ENCODE measurements around the gene SNRK. TPM values are rescaled to one million over a fixed set of nuclear protein-coding genes. Genes with fewer than 3 reads are reported as not detected.

SNRK gene
- polyA plus RNA-seq, 1 experiment: 11.4 TPM

- CTCF ChIA-PET: no interaction called here
- H3K27me3 ChIP-seq (ENCODE audit: control insufficient read depth, insufficient read depth, low read length): no peaks in the 10 kb centered on the region
- POLR2A ChIA-PET: no interaction called here
Observed at GRCh38 chr3:43370293-43370980, 84.1 kb downstream of the SNRK start.

GRCh38 chr3:43371494-43371893 is 85.2 kb downstream of the SNRK start:
- H3K4me3 ChIP-seq (ENCODE audit: low read depth, low read length): no peak overlapping the region
- no peaks in the 10 kb centered on the region for H3K27me3 ChIP-seq (ENCODE audit: control insufficient read depth, insufficient read depth, low read length)
- no peak for DNase-seq (ENCODE audit: low read depth, low spot score)
- H3K27ac ChIP-seq (ENCODE audit: low read depth, low read length): no peak overlapping the region
- CTCF ChIA-PET: no interaction called here
- no peak for TF ChIP-seq CTCF (IDR thresholded peaks at IDR 0.05; ENCODE audit: low read depth, low read length)
- POLR2A ChIA-PET: no interaction called here
- H3K9me3 ChIP-seq (ENCODE audit: control insufficient read depth, insufficient read depth, low read length): no peaks in the 10 kb centered on the region

More at GRCh38 chr3:43370293-43370980, 84.1 kb downstream of the SNRK start:
- no peak for DNase-seq (ENCODE audit: low read depth, low spot score)
- no peak for TF ChIP-seq CTCF (IDR thresholded peaks at IDR 0.05; ENCODE audit: low read depth, low read length)
- Histone ChIP-seq H3K4me3 (ENCODE audit: low read depth, low read length) (no peak overlapping the region), H3K27ac (ENCODE audit: low read depth, low read length) (no peak overlapping the region), H3K9me3 (ENCODE audit: control insufficient read depth, insufficient read depth, low read length) (no peaks in the 10 kb centered on the region)

GRCh38 chr3:43372007-43372740 is 85.8 kb downstream of the SNRK start:
- no peak overlapping the region for H3K4me3 ChIP-seq (ENCODE audit: low read depth, low read length)
- H3K27ac ChIP-seq (ENCODE audit: low read depth, low read length): no peak overlapping the region
- ChIA-PET POLR2A (no interaction called here), CTCF (no interaction called here)
- H3K9me3 ChIP-seq (ENCODE audit: control insufficient read depth, insufficient read depth, low read length): no peaks in the 10 kb centered on the region
- no peak for TF ChIP-seq CTCF (IDR thresholded peaks at IDR 0.05; ENCODE audit: low read depth, low read length)
- no peak for DNase-seq (ENCODE audit: low read depth, low spot score)
- H3K27me3 ChIP-seq (ENCODE audit: control insufficient read depth, insufficient read depth, low read length): no peaks in the 10 kb centered on the region

GRCh38 chr3:43372809-43373559 is 86.6 kb downstream of the SNRK start:
- CTCF ChIA-PET: no interaction called here
- Histone ChIP-seq H3K27me3 (ENCODE audit: control insufficient read depth, insufficient read depth, low read length) (no peaks in the 10 kb centered on the region), H3K9me3 (ENCODE audit: control insufficient read depth, insufficient read depth, low read length) (no peaks in the 10 kb centered on the region), H3K27ac (ENCODE audit: low read depth, low read length) (no peak overlapping the region), H3K4me3 (ENCODE audit: low read depth, low read length) (no peak overlapping the region)
- DNase-seq (ENCODE audit: low read depth, low spot score): no peak
- TF ChIP-seq CTCF (IDR thresholded peaks at IDR 0.05; ENCODE audit: low read depth, low read length): no peak
- POLR2A ChIA-PET: no interaction called here

GRCh38 chr3:43373560-43373928 is 87.2 kb downstream of the SNRK start:
- no peak for DNase-seq (ENCODE audit: low read depth, low spot score)
- H3K27ac ChIP-seq (ENCODE audit: low read depth, low read length): no peak overlapping the region
- POLR2A ChIA-PET: no interaction called here
- H3K9me3 ChIP-seq (ENCODE audit: control insufficient read depth, insufficient read depth, low read length): no peaks in the 10 kb centered on the region
- CTCF ChIA-PET: no interaction called here
- no peak overlapping the region for H3K4me3 ChIP-seq (ENCODE audit: low read depth, low read length)
- no peak for TF ChIP-seq CTCF (IDR thresholded peaks at IDR 0.05; ENCODE audit: low read depth, low read length)
- H3K27me3 ChIP-seq (ENCODE audit: control insufficient read depth, insufficient read depth, low read length): no peaks in the 10 kb centered on the region
